Fibroblast of lung (primary cell): ENCODE results near the gene SYVN1.

ENCODE experiments used
- CTCF ChIP-seq, 2 donors: IDR thresholded peaks in 1 of 2; conservative IDR thresholded peaks in 1 of 2; 1 replicate in 1 of 2; 2 replicates in 1 of 2; pipeline ENCODE4 v1.5.1; 2011 to 2012; ENCODE audit warnings: low read length in 2 of 2, control low read depth in 1 of 2, inconsistent platforms in 1 of 2, low read depth in 1 of 2, mild to moderate bottlenecking in 1 of 2
- EZH2 ChIP-seq: IDR thresholded peaks from 2 replicates; pipeline ENCODE4 v1.5.1; 2012; ENCODE audit warnings: low read length, control low read depth, mild to moderate bottlenecking; ENCODE audit errors: missing control alignments

GRCh38 chr11:65077451-65077850 is 56.9 kb downstream of the SYVN1 start:
- TF ChIP-seq CTCF (conservative IDR thresholded peaks at IDR 0.05 in 1 of 2, IDR thresholded peaks at IDR 0.05 in 1 of 2; ENCODE audit: low read depth in 1 of 2, low read length in 2 of 2), result no peak
- TF ChIP-seq EZH2, result no peak
